GM19438 (cell line): ENCODE data around the gene GIMAP5.
A peak's percentile ranks its signal among the peaks of the same experiment; 100 is the strongest.

Experiments
- ATAC-seq: cut with Tn5 transposase; IDR thresholded peaks from one replicate; pipeline ENCODE4 v1.9.1; 2021; ENCODE audit warnings: low read depth; ENCODE audit not compliant: unreplicated experiment

GIMAP5 gene

GRCh38 chr7:150737265-150738055, at the start of gene GIMAP5:
Gene GIMAP5 (plus strand): TSS chr7:150737418. CDS start chr7:150740885, 3,467 bp downstream.
- ATAC-seq: peak; percentile 72

- ATAC-seq: no peak
These were observed 48.6 kb upstream of the GIMAP5 start for GRCh38 chr7:150688630-150689029.

- ATAC-seq: no peak
These were observed 41.6 kb upstream of the GIMAP5 start for GRCh38 chr7:150695654-150696053.

GRCh38 chr7:150703209-150703608, 34.0 kb upstream of the GIMAP5 start:
- no peak for ATAC-seq

- no peak for ATAC-seq
These were observed 21.9 kb upstream of the GIMAP5 start for GRCh38 chr7:150715293-150715692.

GRCh38 chr7:150715738-150716137, 21.5 kb upstream of the GIMAP5 start:
- ATAC-seq: no peak

GRCh38 chr7:150716368-150716767, 20.9 kb upstream of the GIMAP5 start, which contains the start of gene GIMAP1:
Gene GIMAP1 (plus strand): TSS chr7:150716613. CDS start chr7:150719048, 2,435 bp downstream.
- ATAC-seq: peak; percentile 75

GRCh38 chr7:150716939-150717338, 20.3 kb upstream of the GIMAP5 start:
- no peak for ATAC-seq

GRCh38 chr7:150717814-150718420, 19.3 kb upstream of the GIMAP5 start:
- no peak for ATAC-seq

GRCh38 chr7:150719436-150719835, 17.8 kb upstream of the GIMAP5 start:
- ATAC-seq: no peak

- no peak for ATAC-seq
These were observed 17.0 kb upstream of the GIMAP5 start for GRCh38 chr7:150719960-150720891.

- no peak for ATAC-seq
These were observed 15.2 kb upstream of the GIMAP5 start for GRCh38 chr7:150721970-150722373.

- no peak for ATAC-seq
These were observed 14.7 kb upstream of the GIMAP5 start for GRCh38 chr7:150722431-150722931.

GRCh38 chr7:150723467-150723866, 13.8 kb upstream of the GIMAP5 start:
- no peak for ATAC-seq

- ATAC-seq: no peak
These were observed 9.8 kb upstream of the GIMAP5 start for GRCh38 chr7:150727381-150727780.

GRCh38 chr7:150728011-150728410, 9.2 kb upstream of the GIMAP5 start:
- ATAC-seq: no peak

GRCh38 chr7:150728609-150729008, 8.6 kb upstream of the GIMAP5 start:
- ATAC-seq: no peak

- ATAC-seq: no peak
These were observed 5.3 kb upstream of the GIMAP5 start for GRCh38 chr7:150731916-150732315.

- no peak for ATAC-seq
These were observed 4.3 kb upstream of the GIMAP5 start for GRCh38 chr7:150732786-150733481.

GRCh38 chr7:150733482-150734095, 3.6 kb upstream of the GIMAP5 start:
- ATAC-seq: no peak
